HTR-8/SVneo (cell line): ENCODE data around the gene HSPB1.
"Not testable (repeated sequence)": the region's sequence is repeated elsewhere in the genome, so short reads cannot be mapped to it uniquely, and the experiment has no call there.

Experiments
- DNase-seq: peaks from one replicate; pipeline ENCODE4 v3.0.0; 2011; ENCODE audit warnings: low spot score, mixed read lengths; ENCODE audit not compliant: insufficient read length
- FAIRE-seq: peaks from 2 replicates; lab custom pipeline; 2011; peaks lifted over from hg19 to GRCh38; lab: Jason Lieb, UNC

HSPB1 gene

DNA sequence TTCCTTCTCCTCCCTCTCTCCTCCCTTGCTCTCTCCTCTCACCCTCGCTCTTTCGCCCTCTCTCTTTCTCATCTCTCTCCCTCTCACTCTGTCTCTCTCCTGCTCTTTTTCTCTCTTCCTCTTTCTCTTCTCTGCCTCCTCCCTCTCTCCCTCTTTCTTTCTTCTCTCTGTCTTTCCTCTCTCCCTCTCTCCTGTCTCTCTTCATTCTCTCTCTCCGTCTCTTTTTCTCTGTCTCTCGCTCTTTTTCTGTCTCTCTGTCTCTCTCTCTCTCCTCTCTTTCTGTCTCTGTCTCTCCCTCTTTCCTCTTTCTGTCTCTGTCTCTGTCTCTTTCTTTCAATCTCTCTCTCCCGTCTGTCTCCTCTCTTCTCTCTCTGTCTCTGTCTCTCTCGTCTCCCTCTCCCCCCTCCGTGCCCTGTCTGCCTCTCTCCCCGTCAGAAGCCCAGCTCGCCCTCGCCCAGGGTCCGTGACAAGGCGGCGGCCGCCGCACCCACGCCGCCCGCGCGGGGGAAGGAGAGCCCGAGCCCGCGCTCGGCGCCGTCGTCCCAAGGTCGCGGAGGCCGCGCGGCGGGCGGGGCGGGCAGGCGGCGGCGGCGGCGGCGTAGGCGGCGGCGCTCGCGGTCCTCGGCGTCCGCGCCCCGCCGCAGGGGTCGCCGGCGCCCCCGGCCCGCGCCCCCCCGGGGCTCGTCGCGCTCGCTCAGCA lies 21.3 kb upstream of the HSPB1 start:
- DNase-seq = no peak
- no peak for FAIRE-seq

DNA sequence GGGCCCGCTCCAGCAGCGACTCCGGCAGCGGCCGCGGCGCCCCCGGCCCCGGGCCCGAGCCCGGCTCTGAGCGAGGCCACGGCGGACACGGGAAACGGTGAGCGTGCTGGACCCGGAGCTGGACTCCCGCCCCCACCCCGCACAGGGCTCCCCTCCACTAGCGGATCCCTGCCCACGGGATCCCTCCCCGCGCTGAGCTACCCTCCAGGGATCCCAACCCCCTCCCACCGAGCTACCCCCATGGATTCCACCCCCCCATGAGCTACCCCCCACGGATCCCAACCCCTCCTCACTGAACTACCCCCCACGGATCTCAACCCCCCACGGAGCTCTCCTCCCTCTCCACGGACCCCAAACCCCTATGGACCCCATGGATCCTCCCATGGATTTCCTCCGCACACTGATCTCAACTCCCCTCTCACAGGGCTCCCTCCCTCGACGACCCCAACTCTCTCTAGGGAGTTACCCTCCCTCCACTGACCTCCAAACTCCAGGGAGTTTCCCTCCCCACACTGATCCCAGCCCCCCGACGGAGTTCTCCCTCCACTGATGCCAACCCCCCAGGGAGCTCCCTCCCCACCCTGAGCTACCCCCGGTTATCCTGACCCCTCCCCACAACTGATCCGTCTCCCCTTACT lies 20.6 kb upstream of the HSPB1 start:
- FAIRE-seq = no peak
- no peak for DNase-seq

DNA sequence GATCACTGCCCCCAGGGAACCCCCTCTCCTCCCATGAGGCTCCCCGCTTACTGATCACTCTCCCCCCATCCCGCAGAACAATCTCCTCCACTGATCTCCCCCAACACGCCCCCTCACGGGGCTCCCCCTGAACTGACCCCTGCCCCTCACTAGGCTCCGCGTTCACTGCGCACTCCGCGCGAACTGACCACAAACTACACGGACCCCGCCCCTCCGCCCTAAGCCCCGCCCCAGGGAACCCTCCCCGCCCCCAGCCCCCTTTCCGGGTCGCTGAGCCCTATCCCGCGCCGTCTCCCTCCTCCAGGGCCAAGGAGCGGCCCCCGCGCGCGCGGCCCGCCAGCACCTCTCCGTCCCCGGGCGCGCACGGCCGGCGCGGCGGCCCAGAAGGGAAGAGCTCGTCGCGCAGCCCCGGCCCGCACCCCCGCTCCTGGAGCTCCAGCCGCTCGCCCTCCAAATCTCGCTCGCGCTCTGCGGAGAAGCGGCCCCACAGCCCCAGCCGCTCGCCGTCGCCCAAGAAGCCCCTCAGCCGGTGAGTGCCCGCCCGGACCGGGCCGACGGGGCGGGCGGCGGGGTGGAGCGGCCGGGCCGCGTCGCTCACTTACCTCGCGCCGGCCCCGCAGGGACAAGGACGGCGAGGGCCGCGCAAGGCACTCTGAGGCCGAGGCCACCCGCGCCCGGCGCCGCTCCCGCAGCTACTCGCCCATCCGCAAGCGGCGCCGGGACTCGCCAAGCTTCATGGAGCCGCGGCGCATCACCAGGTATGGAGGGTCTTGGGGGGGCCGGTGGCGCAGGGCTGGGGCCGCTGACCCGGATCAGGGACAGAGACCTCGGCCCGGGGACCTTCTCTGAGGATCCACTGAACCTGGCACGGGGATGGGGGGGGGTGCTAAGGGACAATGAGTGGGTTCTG lies 19.9 kb upstream of the HSPB1 start:
- DNase-seq = no peak
- no peak for FAIRE-seq

DNA sequence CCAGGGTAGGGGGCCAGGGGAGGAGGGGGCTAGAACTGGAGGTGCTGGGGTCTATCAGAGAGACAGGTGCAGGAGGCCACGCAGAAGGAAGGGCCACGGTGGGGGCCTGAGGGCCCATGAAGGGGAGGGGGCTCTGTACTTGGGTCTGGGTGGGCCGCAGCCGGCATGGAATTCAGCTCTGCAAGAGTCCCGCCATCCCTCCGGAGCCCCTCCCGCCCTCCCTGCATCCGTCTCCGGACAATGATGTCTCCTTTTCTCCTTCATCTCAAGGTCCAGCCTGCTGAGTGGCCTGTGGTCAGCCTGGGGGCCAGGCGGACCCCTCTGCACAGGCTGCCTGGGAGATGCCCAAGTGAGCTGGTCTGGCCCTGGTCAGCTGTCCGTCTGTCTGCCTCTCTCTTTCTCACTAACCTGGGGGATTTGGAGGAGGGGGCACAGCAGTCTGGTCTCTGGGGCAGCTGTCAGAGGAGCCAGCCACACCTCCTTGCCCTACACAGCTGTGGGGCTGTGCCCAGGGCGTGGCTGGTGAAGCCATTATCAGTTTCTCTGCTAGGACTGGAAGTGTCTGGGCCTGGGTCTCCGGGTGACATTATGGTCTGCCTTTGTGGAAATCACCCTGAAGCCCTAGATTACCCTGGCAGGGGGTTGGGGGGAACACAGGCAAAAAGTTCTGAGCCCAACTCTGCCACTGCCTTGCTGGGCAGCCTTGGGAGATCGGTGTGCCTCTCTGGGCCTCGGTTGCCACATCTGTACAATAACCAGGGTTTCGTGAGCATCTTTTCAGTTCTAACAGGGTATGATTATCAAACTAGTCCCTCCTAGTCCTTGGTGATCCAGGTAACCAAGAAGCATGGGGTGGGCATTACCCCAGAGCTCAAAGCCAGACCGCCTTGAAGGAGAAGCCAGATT lies 19.0 kb upstream of the HSPB1 start:
- no peak for FAIRE-seq
- DNase-seq = no peak

DNA sequence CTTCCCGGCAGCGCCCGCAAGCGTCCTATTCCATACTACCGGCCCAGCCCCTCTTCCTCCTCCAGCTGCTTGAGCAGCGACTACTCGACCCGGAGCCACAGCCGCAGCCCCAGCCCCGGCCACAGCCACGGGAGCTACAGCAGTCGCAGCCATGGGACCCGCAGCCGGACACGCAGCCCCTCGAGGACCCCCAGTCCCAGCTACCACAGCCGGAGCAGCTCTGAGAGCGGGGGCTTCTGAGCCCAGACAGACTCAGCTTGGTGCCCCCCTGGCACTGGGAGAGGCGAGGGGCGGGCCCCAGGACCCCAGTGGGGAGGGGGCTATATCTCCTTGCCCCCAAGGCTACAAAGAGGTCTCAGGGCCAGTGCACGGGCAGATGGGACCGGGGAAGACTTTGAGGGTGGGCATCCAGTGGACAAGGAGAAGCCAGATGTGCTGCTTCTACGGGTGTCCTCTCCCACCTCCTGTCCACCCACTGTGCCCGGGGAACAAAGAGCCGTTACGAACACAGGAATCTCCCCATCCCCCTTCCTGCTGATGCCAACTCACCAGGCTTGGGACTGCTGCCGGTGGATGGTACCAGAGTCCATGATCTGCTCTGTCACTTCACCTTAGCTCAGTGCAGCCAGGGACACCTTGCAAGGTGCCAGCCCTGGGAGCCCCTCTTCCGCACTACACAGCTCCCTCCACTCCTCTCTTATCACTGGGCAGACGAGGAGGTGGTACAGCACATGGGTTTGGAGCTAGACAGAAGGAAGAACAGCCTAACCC lies 16.7 kb upstream of the HSPB1 start:
- FAIRE-seq = no peak
- no peak for DNase-seq

DNA sequence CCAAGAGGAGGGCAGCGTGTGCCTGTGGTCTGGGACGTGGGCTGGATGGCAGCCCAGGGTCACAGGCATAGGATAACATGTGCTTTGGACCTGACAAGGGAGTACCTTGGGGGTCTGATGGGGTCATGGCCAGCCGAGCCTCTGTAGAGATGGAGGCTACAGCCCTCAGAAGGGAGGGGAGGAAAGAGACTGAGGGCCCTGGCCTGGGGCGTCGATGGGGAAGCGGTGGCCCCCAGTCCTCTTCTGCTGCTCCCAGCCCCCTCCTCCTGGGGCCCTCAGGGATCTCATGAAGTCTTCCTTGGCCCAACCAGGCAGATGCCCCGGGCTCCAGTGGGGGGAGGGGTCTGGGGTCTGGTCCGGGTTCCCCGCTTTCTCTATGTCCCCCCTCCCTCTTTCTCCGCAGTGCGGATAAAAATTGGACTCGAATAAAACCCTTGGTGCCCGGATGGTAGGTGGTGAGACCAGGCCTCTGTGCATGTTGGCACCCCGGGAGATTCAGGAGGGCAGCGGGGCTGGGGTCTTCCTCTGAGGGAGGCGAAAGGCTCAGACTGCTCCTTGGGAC lies 15.6 kb upstream of the HSPB1 start:
- FAIRE-seq = no peak
- DNase-seq = no peak

DNA sequence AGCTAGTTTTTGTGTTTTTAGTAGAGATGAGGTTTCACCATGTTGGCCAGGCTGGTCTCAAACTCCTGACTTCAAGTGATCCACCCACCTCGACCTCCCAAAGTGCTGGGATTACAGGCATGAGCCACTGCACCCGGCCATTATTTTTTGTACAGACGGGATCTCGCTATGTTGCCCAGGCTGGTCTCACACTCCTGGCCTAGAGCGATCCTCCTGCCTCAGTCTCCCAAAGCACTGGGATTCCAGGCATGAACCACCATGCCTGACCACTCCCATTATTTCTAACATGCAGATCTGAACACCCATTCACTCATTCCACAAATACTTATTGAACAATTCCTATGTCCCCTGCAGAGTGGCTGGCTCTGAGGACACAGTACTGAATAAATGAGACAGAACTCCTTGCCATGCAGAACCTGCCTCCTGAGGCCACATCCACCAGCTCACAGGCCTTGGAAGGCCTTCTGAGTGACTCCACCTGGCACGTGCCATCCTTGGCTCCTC lies 11.6 kb upstream of the HSPB1 start:
- FAIRE-seq, DNase-seq: not testable (repeated sequence)

DNA sequence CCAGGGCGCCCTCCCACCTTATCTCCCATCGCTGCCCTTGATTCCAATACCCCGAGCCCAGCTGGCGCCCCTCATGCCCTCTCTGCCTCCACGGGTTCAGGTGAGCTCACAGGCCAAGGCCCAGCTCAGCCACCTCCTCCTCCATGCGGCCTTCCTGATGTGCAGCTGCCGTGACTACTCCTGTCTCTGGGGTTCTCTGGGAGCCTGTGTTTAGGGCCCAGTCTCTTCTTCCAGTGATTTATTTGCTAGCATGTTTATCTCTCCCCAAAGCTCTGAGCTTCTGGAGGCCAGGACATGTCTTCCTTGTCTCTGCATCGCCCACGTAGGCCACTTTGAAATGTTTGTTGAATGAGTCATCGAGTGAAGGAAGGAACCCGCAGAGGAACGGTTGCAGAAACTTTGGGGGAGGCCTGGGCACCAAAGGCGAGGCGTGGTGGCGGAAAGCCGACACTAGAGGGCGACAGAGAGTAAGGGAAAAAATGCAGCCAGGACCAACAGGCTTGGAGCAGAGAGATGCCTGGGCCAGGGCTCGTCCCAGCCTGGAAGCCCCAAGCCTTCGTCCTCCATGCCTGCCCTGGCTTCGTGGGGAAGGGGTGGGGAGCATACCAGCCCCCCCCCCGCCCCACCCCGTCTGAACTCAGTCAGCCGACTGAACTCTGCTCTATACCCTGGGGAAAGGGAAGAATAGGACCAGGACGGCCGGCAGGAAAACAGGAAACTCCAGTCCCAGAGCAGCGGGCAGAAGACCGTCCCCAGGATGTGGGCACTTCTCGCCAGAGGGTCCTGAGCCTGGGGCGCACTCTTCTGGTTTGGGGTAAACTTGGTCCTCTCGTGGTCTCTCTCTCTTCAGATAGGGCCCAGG lies 10.9 kb upstream of the HSPB1 start:
- FAIRE-seq = no peak

DNA sequence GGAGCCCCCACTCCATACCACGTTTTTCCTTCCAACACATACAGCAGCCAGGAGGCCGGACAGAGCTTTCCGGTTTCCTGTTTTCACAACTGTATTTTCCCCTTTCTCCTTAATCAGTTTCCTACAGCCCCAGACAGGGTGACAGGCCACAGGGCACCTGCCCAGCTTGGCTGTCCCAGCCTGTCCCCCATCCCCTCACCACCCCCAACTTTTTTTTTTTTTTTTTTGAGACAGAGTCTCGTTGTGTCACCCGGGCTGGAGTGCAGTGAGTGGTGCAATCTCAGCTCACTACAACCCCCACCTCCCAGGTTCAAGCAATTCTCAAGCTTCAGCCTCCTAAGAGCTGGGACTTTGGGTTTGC lies 10.3 kb upstream of the HSPB1 start:
- DNase-seq (no peak), FAIRE-seq (no peak)

More for the DNA sequence above, 10.9 kb upstream of the HSPB1 start:
- DNase-seq = peak; percentile 86

DNA sequence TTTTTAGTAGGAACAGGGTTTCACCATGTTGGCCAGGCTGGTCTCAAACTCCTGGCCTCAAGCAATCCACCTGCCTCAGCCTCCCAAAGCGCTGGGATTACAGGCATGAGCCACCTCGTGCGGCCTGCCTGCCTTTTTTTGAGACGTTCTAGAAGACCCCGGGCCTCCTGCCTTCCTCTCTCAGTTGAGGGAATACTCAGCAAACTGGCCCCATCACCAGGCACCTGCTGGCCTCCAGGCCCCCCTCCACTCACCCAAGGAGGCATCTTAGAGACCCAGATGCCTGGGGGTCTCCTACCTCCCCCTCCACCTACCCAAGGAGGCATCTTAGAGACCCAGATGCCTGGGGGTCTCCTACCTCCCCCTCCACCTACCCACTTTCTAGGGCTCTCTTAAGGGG lies 9.6 kb upstream of the HSPB1 start:
- DNase-seq, FAIRE-seq: not testable (repeated sequence)

DNA sequence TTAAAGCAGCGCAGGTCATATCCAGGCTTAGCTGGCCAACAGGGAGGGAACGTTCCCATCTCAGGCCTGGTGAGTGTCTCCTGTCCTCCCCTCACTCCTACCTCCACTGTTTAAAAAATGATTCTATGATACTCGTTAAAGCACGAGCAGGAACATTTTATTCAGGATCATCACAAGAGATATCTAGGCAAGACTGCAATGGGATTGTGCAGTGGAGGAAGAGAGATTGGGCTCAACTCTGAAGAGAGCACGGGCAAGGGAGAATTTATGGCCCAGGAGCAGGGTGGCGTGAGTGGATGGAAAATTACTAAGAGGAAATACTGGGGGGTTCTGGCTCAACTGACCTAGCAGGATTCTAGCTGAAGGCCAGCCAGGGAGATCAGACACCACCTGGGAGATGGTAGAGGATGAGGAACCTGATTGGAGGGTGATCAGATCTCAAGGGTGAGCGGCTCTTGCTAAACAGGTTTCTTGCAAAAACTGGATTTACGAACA lies 9.0 kb upstream of the HSPB1 start:
- no peak for DNase-seq
- FAIRE-seq = no peak

DNA sequence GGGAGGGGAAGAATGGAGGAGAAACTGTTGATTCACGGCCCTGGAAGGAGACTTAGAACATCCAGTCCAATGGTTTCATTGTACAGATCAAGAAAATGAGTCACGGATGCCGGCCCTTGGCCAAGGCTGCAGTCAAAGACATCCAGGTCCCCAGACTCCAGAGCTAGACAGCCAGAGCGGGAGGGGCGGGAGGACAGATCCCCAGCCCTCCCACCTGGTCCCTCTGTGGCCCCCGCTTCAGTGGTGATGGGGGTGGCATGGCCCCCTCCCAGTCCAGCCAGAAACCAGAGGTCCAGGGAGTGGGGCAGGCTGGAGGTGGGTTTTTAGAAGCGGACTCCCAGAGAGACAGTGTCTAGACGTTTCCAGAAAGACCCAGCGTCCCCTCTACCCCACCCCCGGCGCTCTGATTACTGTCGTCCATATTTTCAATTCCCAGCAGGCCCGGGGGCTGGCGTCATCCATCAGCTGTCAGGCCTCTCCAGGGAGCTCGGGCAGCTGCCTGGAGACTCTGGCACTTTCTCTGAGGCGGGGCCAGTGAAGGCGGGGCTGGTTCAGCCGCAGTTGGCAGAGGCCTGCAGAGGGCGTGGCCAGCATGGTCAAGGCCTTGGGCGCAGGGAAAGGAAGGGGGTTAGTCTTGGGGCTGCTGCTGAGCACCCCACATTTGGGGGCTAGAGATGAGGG lies 8.0 kb upstream of the HSPB1 start:
- no peak for FAIRE-seq
- DNase-seq = no peak

DNA sequence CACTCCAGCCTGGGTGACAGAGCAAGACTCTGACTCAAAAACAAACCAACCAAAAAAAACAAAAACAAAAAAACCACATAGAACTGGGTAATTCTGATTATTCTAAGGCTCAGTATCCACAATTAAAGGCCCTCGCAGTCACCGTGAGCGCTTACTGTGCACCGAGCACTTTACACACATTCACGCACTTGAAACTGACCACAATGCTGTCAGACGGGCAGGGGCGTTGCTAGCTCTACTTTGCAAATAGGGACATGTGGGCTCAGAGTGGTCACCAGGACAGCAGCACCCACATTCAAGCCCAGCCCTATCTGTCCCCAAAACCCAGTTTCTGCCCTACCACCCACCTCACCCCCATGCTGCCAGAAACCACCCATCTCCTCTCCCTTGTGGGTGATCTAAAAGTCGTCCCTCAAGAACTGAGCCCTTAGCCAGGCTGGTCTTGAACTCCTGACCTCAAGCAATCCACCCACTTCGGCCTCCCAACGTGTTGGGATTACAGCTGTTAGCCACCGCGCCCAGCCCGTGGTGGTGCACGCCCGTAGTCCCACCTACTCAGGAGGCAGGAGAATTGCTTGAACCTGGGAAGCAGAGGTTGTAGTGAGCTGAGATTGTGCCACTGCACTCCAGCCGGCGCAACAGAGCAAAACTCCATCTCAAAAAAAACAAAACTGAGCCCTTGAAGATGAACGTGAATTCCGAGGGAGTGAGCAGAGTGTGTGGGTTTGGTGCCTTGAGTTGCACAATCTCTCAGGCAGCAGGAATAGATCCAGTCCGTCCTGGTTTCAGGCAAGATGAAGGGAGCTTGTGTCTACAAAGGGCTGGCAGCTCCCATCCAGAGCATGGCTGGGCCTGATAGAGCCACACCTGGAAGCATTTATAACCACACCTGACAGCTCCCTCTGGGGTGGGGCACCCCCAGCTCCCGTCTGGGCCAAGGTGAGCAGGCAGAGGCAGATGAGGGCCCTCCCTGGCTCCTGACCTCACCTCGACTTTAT lies 5.4 kb upstream of the HSPB1 start:
- no peak for FAIRE-seq
- no peak for DNase-seq

DNA sequence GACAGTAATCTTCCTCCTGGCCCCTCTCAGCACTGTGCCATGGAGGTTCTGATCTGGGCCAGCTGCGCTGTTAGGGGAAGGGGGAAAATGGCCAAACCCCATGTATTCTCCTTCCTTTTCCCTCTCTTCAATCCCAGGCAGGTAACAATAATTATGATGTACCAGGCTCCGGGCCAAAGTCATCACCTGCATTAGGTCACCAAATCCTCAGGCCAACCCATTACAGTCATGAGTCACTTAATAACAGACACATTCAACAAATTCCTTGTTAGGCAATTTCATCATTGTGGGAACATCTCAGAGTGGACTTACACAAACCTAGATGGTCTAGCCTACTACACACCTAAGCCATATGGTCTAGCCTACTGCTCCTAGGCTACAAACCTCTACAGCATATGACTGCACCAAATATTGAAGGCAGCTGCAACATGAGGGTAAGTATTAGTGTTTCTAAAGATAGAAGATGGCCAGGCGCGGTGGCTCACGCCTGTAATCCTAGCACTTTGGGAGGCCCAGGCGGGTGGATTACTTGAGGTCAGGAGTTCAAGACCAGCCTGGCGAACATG lies 2.2 kb upstream of the HSPB1 start:
- DNase-seq = no peak
- FAIRE-seq = no peak

DNA sequence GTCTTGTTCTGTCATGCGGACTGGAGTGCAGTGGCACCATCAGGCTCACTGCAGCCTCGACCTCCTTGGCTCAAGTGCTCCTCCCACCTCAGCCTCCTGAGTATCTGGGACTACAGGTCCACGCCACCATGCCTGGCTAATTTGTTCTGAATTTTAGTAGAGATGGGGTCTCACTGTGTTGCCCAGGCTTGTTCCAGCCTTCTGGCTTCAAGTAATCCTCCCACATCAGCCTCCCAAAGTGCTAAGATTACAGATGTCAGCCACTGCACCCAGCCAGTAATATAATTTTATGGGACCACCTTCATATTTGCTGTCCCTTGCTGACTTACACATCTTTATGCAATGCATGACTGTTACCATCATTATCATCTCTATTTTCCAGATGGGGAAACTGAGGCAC lies 1.5 kb upstream of the HSPB1 start:
- DNase-seq (no peak), FAIRE-seq (no peak)
